Fibroblast of lung (primary cell): ENCODE measurements around the gene DNAJC17.

ENCODE experiments used
- EZH2 ChIP-seq: IDR thresholded peaks from 2 replicates; pipeline ENCODE4 v1.5.1; 2012; ENCODE audit warnings: low read length, control low read depth, mild to moderate bottlenecking; ENCODE audit errors: missing control alignments
- TF ChIP-seq, protein P1 (sequence below), 2 donors: IDR thresholded peaks in 1 of 2; conservative IDR thresholded peaks in 1 of 2; 1 replicate in 1 of 2; 2 replicates in 1 of 2; pipeline ENCODE4 v1.5.1; 2011 to 2012; ENCODE audit warnings: low read length in 2 of 2, control low read depth in 1 of 2, inconsistent platforms in 1 of 2, low read depth in 1 of 2, mild to moderate bottlenecking in 1 of 2

- TF ChIP-seq, protein P1, sequence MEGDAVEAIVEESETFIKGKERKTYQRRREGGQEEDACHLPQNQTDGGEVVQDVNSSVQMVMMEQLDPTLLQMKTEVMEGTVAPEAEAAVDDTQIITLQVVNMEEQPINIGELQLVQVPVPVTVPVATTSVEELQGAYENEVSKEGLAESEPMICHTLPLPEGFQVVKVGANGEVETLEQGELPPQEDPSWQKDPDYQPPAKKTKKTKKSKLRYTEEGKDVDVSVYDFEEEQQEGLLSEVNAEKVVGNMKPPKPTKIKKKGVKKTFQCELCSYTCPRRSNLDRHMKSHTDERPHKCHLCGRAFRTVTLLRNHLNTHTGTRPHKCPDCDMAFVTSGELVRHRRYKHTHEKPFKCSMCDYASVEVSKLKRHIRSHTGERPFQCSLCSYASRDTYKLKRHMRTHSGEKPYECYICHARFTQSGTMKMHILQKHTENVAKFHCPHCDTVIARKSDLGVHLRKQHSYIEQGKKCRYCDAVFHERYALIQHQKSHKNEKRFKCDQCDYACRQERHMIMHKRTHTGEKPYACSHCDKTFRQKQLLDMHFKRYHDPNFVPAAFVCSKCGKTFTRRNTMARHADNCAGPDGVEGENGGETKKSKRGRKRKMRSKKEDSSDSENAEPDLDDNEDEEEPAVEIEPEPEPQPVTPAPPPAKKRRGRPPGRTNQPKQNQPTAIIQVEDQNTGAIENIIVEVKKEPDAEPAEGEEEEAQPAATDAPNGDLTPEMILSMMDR (conservative IDR thresholded peaks at IDR 0.05 in 1 of 2, IDR thresholded peaks at IDR 0.05 in 1 of 2; ENCODE audit: low read depth in 1 of 2, low read length in 2 of 2), result no peak
- TF ChIP-seq EZH2, result no peak
Observed at GRCh38 chr15:40716165-40716564, 91.1 kb downstream of the DNAJC17 start.
